ENCODE measurements around the gene KRTAP5-9.

The KRTAP5-9 gene

GRCh38 chr11:71551711-71552110, 3.5 kb downstream of the KRTAP5-9 start:
- DNase-seq (ENCODE audit: low read depth): no peak
- H3K4me3 ChIP-seq (ENCODE audit: low read depth, low read length): no peak overlapping the region
- TF ChIP-seq, protein P1, sequence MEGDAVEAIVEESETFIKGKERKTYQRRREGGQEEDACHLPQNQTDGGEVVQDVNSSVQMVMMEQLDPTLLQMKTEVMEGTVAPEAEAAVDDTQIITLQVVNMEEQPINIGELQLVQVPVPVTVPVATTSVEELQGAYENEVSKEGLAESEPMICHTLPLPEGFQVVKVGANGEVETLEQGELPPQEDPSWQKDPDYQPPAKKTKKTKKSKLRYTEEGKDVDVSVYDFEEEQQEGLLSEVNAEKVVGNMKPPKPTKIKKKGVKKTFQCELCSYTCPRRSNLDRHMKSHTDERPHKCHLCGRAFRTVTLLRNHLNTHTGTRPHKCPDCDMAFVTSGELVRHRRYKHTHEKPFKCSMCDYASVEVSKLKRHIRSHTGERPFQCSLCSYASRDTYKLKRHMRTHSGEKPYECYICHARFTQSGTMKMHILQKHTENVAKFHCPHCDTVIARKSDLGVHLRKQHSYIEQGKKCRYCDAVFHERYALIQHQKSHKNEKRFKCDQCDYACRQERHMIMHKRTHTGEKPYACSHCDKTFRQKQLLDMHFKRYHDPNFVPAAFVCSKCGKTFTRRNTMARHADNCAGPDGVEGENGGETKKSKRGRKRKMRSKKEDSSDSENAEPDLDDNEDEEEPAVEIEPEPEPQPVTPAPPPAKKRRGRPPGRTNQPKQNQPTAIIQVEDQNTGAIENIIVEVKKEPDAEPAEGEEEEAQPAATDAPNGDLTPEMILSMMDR (IDR thresholded peaks at IDR 0.05; ENCODE audit: insufficient read depth, low read depth, low read length, missing control alignments): no peak

GRCh38 chr11:71554996-71555395, 6.8 kb downstream of the KRTAP5-9 start:
- TF ChIP-seq, protein P1 (IDR thresholded peaks at IDR 0.05; ENCODE audit: insufficient read depth, low read depth, low read length, missing control alignments): no peak
- no peak for DNase-seq (ENCODE audit: low read depth)
- no peak overlapping the region for H3K4me3 ChIP-seq (ENCODE audit: low read depth, low read length)

DNA sequence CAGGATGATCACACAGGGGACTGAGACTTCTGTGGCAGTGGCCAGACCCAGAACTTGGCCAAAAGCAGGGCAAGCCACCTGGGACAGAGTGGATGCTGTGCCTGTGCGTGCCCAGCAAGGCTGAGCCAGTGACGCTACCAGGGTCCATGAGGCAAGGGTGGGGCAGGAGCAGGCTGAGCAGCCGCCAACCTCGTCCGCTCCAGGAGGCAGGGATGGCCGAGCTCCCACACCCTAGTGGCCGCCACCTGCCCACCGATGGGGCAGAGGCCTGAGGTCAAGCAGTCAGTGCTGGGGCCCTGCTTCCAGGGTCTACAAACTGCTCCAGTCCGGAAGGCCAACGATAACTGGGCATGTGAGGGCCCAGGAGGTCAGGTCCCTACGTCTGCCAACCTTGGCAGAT, 7.3 kb downstream of the KRTAP5-9 start:
- no peak overlapping the region for H3K4me3 ChIP-seq (ENCODE audit: low read depth, low read length)
- TF ChIP-seq, protein P1 (IDR thresholded peaks at IDR 0.05; ENCODE audit: insufficient read depth, low read depth, low read length, missing control alignments): no peak
- no peak for DNase-seq (ENCODE audit: low read depth)

DNA sequence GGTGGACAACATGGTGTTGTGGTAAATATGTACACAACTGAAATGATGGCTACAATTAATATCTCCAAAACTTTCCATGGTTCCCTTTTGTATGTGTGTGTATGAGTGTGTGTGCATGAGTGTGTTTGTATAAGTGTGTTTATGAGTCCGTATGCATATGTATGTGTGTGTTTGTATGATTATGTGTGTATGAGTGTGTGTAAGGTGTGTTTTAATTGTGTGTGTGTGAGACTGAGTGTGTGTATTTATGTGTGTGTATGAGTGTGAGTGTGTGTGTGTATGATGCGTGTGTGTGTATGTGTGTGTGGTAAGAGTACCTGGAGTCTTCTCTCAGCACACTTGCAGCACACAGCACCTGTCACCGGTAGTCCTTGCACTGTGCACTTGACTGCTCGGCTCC, 7.8 kb downstream of the KRTAP5-9 start:
- H3K4me3 ChIP-seq (ENCODE audit: low read depth, low read length): no peak overlapping the region
- no peak for DNase-seq (ENCODE audit: low read depth)
- TF ChIP-seq, protein P1 (IDR thresholded peaks at IDR 0.05; ENCODE audit: insufficient read depth, low read depth, low read length, missing control alignments): no peak

DNA sequence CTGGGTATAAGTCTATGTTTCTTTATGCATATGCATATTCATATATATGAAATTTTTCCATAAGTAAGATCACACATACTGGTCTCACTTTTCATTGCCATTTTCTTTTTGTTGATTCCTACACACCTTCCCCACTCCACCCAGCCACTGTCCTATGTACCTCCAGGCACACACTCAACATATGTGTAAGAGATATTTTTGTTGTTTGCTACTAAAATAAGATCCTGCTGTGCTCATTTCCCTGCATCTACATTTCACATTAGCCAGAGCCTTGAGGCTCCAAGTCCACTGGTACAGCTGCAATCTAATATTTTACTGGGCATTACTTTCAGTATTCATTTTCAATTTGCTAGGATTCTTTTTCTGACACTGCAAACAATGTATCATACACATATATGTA, 9.0 kb downstream of the KRTAP5-9 start:
- no peak for DNase-seq (ENCODE audit: low read depth)
- no peak overlapping the region for H3K4me3 ChIP-seq (ENCODE audit: low read depth, low read length)

GRCh38 chr11:71558996-71559395, 10.8 kb downstream of the KRTAP5-9 start:
- TF ChIP-seq, protein P1 (IDR thresholded peaks at IDR 0.05; ENCODE audit: insufficient read depth, low read depth, low read length, missing control alignments): no peak
- H3K4me3 ChIP-seq (ENCODE audit: low read depth, low read length): no peak overlapping the region
- no peak for DNase-seq (ENCODE audit: low read depth)

More for the DNA sequence above, 9.0 kb downstream of the KRTAP5-9 start:
- TF ChIP-seq, protein P1 (IDR thresholded peaks at IDR 0.05; ENCODE audit: insufficient read depth, low read depth, low read length, missing control alignments): no peak

DNA sequence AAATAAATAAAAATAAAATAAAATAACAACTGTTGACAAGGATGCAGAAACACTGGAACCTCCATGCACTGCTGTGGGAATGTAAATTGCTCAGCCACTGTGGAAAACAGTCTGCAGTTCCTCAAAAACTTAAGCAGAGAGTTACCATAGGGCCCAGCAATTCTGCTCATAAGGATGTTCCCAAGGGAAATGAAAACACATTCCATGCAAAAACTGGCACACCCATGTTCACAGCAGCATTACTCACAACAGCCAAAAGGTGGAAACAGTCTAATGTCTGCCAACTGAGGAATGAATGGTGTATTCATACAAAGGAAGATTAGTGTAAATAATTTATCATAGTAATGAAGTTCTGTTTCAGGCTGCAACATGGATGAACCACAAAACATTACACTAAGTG, 13.9 kb downstream of the KRTAP5-9 start:
- TF ChIP-seq, protein P1 (IDR thresholded peaks at IDR 0.05; ENCODE audit: insufficient read depth, low read depth, low read length, missing control alignments): no peak
- no peak overlapping the region for H3K4me3 ChIP-seq (ENCODE audit: low read depth, low read length)
- DNase-seq (ENCODE audit: low read depth): no peak

Measured in GM12865 (cell line).